NB4 (cell line): ENCODE data around the gene FAM83C.

Experiments
- CTCF ChIP-seq: IDR thresholded peaks from one replicate; pipeline ENCODE4 v1.5.1; 2012; ENCODE audit warnings: low read depth, low read length
- MYC ChIP-seq: IDR thresholded peaks from 2 replicates; pipeline ENCODE4 v1.6.1; 2011; ENCODE audit warnings: low read depth, low read length
- POLR2A ChIP-seq: IDR thresholded peaks from 2 replicates; pipeline ENCODE4 v1.6.1; 2011; ENCODE audit warnings: mild to moderate bottlenecking; ENCODE audit not compliant: insufficient read length; ENCODE audit errors: extremely low read depth

DNA sequence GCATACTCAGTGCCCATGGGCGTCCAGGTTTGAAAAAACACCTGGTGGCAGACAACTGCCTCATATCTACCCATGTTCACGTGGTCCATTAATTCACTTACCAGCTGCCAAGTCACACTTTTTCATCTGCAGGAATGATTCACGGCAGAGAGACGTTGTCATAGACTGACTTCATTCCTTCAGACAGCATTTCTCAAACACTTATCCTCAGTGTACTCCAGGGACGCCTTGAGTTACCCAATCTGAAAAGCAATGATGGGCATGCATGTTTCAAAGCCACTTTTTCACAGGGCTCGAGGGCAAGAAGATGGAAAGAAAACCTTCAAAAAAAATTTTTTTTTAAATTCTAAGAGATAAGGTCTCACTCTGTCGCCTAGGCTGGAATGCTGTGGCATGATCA is 20.3 kb downstream of the FAM83C start:
- TF ChIP-seq CTCF (no peak), MYC (no peak), POLR2A (no peak)
